NOMO-1 treated with DMSO at 0.1 percent for 48 hours (cell line): ENCODE data around the gene DENND1A.
"Not testable (repeated sequence)": the region's sequence is repeated elsewhere in the genome, so short reads cannot be mapped to it uniquely, and the experiment has no call there.

ENCODE experiments used
- DNase-seq: peaks from one replicate; lab custom pipeline; 2025; ENCODE audit not compliant: unreplicated experiment; lab: John Stamatoyannopoulos, UW

The DENND1A gene

GRCh38 chr9:123823194-123823947, 106.6 kb downstream of the DENND1A start:
- DNase-seq, result no peak

- no peak for DNase-seq
Measured at GRCh38 chr9:123821619-123822018, 108.3 kb downstream of the DENND1A start.

- DNase-seq, result peak; percentile 22
Measured at GRCh38 chr9:123820139-123820538, 109.8 kb downstream of the DENND1A start.

GRCh38 chr9:123816817-123817472, 113.0 kb downstream of the DENND1A start:
- no peak for DNase-seq

GRCh38 chr9:123815856-123816255, 114.1 kb downstream of the DENND1A start:
- DNase-seq, result not testable (repeated sequence)

- no peak for DNase-seq
Measured at GRCh38 chr9:123814496-123814895, 115.4 kb downstream of the DENND1A start.

- peak; percentile 18 for DNase-seq
Measured at GRCh38 chr9:123812984-123813383, 116.9 kb downstream of the DENND1A start.

- DNase-seq, result no peak
Measured at GRCh38 chr9:123807251-123807650, 122.7 kb downstream of the DENND1A start.

GRCh38 chr9:123806829-123807228, 123.1 kb downstream of the DENND1A start:
- no peak for DNase-seq

GRCh38 chr9:123798195-123798594, 131.7 kb downstream of the DENND1A start:
- DNase-seq, result no peak

GRCh38 chr9:123796618-123797484, 133.1 kb downstream of the DENND1A start:
- no peak for DNase-seq

GRCh38 chr9:123796094-123796493, 133.8 kb downstream of the DENND1A start:
- DNase-seq, result no peak

GRCh38 chr9:123795336-123795735, 134.6 kb downstream of the DENND1A start:
- DNase-seq, result no peak

- no peak for DNase-seq
Measured at GRCh38 chr9:123792501-123792900, 137.4 kb downstream of the DENND1A start.

- DNase-seq, result no peak
Measured at GRCh38 chr9:123789554-123790292, 140.2 kb downstream of the DENND1A start.

GRCh38 chr9:123787416-123787815, 142.5 kb downstream of the DENND1A start:
- no peak for DNase-seq

GRCh38 chr9:123784518-123784917, 145.4 kb downstream of the DENND1A start:
- DNase-seq, result no peak

GRCh38 chr9:123778232-123778902, 151.6 kb downstream of the DENND1A start:
- no peak for DNase-seq

- no peak for DNase-seq
Measured at GRCh38 chr9:123776708-123777537, 153.0 kb downstream of the DENND1A start.
